GM12891 (cell line): Measurements from ENCODE around the gene ARAP2.
"Not testable (repeated sequence)": the region's sequence is repeated elsewhere in the genome, so short reads cannot be mapped to it uniquely, and the experiment has no call there.

Source experiments
- DNase-seq: peaks from one replicate; pipeline ENCODE4 v3.0.0; 2011; ENCODE audit warnings: low spot score; ENCODE audit not compliant: insufficient read length
- FAIRE-seq: peaks from 2 replicates; lab custom pipeline; 2011; peaks lifted over from hg19 to GRCh38; lab: Jason Lieb, UNC
- PAX5 ChIP-seq: IDR thresholded peaks from 2 replicates; pipeline ENCODE4 v1.6.1; 2011; ENCODE audit warnings: low read length, moderate library complexity, mild to moderate bottlenecking; ENCODE audit not compliant: insufficient read depth, severe bottlenecking
- POLR2A ChIP-seq: IDR thresholded peaks from 2 replicates; pipeline ENCODE4 v1.6.1; 2011; ENCODE audit warnings: low read depth, low read length, control low read depth
- POLR2AphosphoS5 ChIP-seq: IDR thresholded peaks from 2 replicates; pipeline ENCODE4 v1.6.1; 2011; ENCODE audit warnings: low read depth, low read length, control low read depth
- POU2F2 ChIP-seq: IDR thresholded peaks from 2 replicates; pipeline ENCODE4 v1.6.1; 2011; ENCODE audit warnings: low read depth, mild to moderate bottlenecking, control low read depth, low read length, moderate library complexity
- SPI1 ChIP-seq: IDR thresholded peaks from 2 replicates; pipeline ENCODE4 v1.6.1; 2011; ENCODE audit warnings: low read depth, low read length, control low read depth
- TAF1 ChIP-seq: IDR thresholded peaks from 2 replicates; pipeline ENCODE4 v1.6.1; 2011; ENCODE audit warnings: low read depth, low read length, control low read depth

The ARAP2 gene

DNA sequence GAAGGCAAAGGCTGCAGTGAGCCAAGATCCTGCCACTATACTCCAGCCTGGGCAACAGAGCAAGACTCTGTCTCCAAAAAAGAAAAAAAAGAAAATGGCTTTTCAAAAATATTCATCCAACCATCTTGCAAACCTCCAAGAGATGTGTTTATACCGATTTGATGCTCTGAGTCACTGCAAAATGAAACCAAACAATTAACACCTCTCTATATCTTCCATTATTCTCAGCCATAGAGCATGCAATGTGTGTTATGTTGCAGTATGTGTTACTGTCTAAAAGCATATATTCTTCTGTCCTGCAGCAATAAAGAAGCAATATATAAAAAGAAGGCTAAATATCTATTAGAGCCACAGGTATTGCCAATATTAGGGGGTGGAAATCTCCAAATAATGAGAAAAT lies 51.4 kb downstream of the ARAP2 start:
- TF ChIP-seq TAF1 (no peak), POU2F2 (no peak), PAX5 (no peak), SPI1 (no peak), POLR2AphosphoS5 (no peak), POLR2A (no peak)
- DNase-seq (no peak), FAIRE-seq (no peak)

DNA sequence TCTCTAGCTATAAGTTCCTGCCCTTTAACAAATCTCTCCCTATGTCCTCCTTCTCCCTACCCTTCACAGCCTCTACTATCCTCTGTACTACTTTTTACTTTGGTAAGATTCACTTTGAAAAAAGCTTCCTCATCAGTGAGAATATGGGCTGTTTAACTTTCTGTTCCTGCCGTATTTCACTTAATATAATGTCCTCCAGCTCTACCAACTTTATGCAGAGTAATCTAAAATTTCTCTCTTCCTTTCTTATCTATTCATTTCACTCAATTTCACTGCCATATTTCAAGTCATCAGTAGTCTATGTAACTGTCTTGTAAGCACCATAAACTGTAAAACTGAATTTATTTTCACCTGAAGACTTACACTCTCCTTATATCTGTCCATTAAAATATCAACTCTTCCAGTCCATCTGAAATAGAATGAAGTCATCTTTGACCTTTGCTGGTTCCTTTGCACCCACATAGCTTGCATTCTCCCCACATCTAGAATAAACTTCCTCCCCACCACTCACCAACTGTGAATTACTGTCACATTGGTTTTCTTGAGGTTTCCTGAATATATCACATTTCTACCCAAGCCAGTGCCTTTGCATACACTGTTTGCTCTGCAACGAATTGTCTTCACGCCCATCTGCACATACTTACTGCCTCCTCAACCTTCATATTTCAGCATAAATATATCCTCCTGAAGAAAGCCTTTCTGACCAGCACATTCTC lies 54.6 kb downstream of the ARAP2 start:
- FAIRE-seq (peak; percentile 90), DNase-seq (no peak)
- TF ChIP-seq SPI1 (no peak), POU2F2 (0 out of 2 replicates have a peak, but pooled peaks have one; percentile 19)

DNA sequence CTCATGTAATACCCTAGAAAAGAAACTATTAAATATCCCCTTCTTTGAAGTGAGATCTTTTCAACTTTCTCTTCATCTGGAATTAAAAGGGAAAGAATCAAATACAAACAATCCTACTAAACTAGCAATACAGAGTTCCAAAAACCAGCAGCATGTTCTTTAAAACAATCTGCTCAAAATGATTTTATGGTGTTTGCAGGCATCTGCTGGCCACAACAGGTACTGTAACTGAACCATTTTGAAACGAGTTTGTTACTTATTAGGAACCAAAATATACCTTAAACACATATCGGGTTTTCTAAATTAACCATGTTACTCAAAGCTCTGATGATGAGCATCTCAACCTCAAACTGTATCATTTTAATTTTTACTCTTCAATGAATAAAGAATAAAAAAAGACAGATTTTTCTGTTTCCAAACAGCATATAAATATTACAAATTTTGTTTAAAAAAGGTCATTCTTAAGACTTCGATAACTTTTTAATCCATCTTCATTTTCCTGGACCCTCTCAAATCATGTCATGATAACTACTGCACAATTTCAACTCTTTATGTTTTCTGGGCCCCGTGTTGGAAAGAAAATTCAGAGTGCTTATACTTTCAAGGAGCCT lies 56.5 kb downstream of the ARAP2 start:
- DNase-seq (no peak), FAIRE-seq (peak; percentile 57)
- no peak for TF ChIP-seq POU2F2
- TF ChIP-seq POLR2A, result no peak
- no peak for TF ChIP-seq SPI1
- no peak for TF ChIP-seq TAF1

DNA sequence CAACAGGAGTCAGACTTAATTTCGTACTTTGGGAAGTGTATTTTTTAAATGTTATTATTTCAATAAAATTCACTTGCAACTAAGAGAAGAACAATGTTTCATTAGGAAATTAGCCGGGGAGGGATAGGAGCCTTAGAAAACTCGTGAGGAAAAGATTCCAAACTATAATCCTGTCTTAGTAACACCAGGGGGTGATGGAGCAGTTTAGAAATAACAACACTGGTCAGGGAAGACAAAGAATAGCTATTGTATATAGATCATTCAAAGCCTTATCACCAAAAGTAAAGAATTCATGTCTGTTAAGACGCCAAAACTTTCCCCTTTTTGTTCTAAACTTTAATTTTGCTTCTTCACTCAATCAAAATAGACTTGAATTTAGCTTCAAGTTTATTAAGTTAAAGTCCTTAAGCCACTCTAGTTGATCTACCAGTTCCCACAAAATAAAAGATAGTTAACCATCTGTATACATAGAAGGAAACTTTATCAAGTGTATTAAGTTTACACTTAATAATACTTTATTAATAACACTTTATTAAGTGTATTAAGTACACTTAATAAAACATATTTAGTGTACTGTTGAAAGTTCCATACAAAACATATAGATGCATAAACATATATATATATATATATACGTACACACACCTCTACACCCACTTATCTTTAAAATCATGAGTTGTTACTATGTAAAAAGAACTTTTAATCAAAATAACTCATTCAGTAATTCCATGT lies 60.5 kb downstream of the ARAP2 start:
- DNase-seq (no peak), FAIRE-seq (no peak)
- no peak for TF ChIP-seq POLR2A
- no peak for TF ChIP-seq TAF1
- no peak for TF ChIP-seq POU2F2
- TF ChIP-seq PAX5, result no peak
- no peak for TF ChIP-seq POLR2AphosphoS5
- TF ChIP-seq SPI1, result no peak

DNA sequence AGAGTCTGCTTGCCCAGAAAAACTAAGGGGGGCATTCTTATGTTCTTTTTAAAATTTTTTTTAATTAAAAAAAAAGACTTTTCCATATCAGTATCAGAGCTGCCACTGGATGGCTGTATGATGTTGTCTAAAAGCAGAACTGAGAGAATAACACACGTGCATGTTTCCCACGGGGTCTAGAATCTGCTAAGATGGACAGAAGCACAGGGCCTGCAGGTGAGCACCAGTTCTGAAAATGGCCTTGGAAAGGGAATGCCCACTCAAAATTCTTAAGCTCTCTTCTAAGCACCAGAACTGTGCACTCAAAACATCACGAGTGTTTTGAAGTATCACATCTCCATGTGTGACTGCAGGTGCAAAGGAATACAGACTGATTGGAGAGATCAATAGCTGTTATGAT lies 61.1 kb downstream of the ARAP2 start:
- TF ChIP-seq POLR2A, result no peak
- peak; percentile 27; the same call in 1 of the 2 replicates for TF ChIP-seq SPI1
- FAIRE-seq (no peak), DNase-seq (no peak)

DNA sequence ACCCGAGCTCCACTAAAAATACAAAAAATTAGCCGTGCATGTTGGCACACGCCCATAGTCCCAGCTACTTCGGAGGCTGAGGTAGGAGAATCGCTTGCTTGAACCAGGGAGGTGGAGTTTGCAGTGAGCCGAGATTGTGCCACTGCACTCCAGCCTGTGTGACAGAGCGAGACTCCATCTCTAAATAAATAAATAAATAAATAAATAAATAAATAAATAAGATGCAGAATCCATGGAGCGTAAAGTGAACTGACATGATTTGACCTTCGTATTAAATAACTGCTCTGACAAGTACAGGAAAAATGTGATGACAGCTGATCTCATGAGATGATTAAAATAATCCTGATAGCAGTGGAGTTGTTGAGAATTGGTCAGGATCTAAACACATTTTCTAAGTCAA lies 62.0 kb downstream of the ARAP2 start:
- FAIRE-seq, DNase-seq: not testable (repeated sequence)

DNA sequence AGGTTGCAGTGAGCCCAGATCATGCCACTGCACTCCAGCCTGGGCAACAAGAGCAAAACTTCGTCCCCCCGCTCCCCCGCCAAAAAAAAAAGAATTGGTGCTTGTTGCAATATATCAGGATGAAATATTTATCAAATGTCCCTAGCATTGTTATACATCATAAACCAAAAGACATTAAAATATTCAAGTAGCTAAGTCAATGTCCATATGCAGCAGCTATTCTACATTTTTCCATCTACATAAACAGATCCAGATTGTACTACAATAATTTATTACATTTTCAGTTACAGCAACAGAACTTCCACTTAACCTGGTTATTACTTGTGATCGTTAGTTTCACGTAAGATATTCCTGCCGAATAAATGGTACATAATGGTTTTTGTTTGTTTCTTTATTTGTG lies 64.1 kb downstream of the ARAP2 start:
- TF ChIP-seq SPI1, result no peak
- TF ChIP-seq TAF1, result no peak
- TF ChIP-seq POLR2A, result no peak
- TF ChIP-seq POLR2AphosphoS5, result no peak
- TF ChIP-seq PAX5, result no peak
- TF ChIP-seq POU2F2, result no peak
- FAIRE-seq, result no peak
- DNase-seq, result no peak

DNA sequence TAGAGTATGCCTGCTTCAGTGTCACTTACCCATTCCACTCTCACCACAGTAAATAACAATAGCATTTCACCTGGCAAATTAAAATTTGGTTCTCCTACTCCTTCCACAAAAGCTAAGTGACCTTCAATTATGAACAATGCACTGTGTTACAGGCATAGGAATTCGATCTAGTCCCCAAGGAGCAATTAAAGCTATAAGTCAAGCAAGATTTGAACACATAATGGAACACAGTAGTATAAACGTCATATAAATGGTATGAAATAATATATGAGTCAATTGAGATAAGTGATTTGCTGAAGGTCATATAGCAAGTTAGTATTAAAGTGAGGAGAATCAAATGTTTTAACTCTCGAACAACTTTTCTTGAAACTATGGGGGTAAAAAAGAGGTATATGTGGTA lies 65.8 kb downstream of the ARAP2 start:
- DNase-seq (no peak), FAIRE-seq (no peak)
- TF ChIP-seq POLR2A, result no peak
- no peak for TF ChIP-seq PAX5
- TF ChIP-seq SPI1, result no peak
- TF ChIP-seq TAF1, result no peak
- TF ChIP-seq POU2F2, result no peak
- no peak for TF ChIP-seq POLR2AphosphoS5

DNA sequence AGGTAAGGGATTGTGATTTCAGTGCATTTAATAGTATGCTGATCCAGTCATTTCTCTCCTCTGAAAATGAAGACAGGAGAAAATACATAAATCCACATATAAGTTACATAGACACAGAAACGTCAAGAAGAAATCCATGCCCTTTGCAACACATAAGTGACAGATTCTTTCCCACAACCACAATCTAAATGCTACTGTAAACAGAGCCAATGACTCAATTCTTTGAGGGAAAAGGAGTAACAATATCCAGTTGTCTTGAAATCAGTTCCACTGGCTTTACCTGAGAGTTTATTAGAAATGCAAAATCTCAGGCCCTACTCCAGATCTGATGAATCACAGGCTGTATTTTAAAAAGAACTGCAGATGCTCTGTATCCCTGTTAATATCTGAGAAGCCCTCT lies 66.4 kb downstream of the ARAP2 start:
- DNase-seq (no peak), FAIRE-seq (no peak)
- TF ChIP-seq POLR2A (no peak), POLR2AphosphoS5 (no peak), TAF1 (no peak), POU2F2 (no peak), PAX5 (no peak), SPI1 (no peak)

DNA sequence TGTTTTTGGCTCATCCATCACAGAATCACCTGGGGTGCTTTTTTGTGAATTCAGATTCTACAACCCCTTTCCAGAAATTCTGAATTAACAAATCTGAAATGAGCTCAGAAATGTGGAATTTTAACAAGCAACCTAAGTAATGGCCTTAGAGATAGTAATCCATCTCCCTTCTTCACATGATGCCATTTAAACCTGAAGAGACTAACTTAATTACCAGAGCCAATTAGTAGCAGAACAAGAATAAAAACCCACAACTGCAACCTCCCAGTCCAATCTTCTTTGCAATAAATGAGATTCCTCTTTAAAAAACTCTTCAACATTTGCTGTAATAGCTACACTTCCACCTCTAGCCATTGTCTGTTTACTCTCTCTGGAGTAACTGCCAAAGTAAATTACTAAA lies 69.7 kb downstream of the ARAP2 start:
- DNase-seq, result no peak
- FAIRE-seq, result no peak
- no peak for TF ChIP-seq POLR2A
- TF ChIP-seq SPI1, result no peak
- no peak for TF ChIP-seq POLR2AphosphoS5
- TF ChIP-seq POU2F2, result no peak
- TF ChIP-seq PAX5, result no peak
- no peak for TF ChIP-seq TAF1
